Progenitor cell of endocrine pancreas (in vitro differentiated cells): ENCODE data around the gene HPN. TPM values are rescaled to one million over a fixed set of nuclear protein-coding genes. Genes with fewer than 3 reads are reported as not detected.

Source experiments
- DNase-seq: peaks from one replicate; pipeline ENCODE4 v3.0.0; 2021; ENCODE audit warnings: low spot score; ENCODE audit not compliant: unreplicated experiment
- H3K27ac Mint-ChIP-seq: 2 replicates; pipeline ENCODE4 v1.8.0; 2021; ENCODE audit warnings: mild to moderate bottlenecking, moderate library complexity, mixed read lengths
- H3K27me3 Mint-ChIP-seq: 2 replicates; pipeline ENCODE4 v1.8.0; 2021; ENCODE audit warnings: mixed read lengths
- H3K36me3 Mint-ChIP-seq: 2 replicates; pipeline ENCODE4 v1.8.0; 2022; ENCODE audit warnings: mixed read lengths; ENCODE audit not compliant: insufficient read depth
- H3K4me1 Mint-ChIP-seq: 2 replicates; pipeline ENCODE4 v1.8.0; 2021; ENCODE audit warnings: low read depth, mixed read lengths
- H3K4me3 Mint-ChIP-seq: 2 replicates; pipeline ENCODE4 v1.8.0; 2021; ENCODE audit warnings: low read depth, mild to moderate bottlenecking, moderate library complexity, mixed read lengths
- H3K9me3 Mint-ChIP-seq: 2 replicates; pipeline ENCODE4 v1.8.0; 2021; ENCODE audit warnings: low read depth, mixed read lengths
- total RNA-seq: library from RNA; stranded (reverse); gene quantifications from 2 replicates; pipeline ENCODE4 v1.2.1, GENCODE V29; 2021
- TF ChIP-seq, protein P1 (sequence below): fragments of 200-600 bp; sonication (generic); IDR thresholded peaks from one replicate; pipeline ENCODE4 v1.5.0; 2021; ENCODE audit warnings: antibody characterized with exemption, mild to moderate bottlenecking; ENCODE audit not compliant: unreplicated experiment

Gene HPN
- total RNA-seq, 1 donor from 2014 or later: 70.5 TPM

DNA sequence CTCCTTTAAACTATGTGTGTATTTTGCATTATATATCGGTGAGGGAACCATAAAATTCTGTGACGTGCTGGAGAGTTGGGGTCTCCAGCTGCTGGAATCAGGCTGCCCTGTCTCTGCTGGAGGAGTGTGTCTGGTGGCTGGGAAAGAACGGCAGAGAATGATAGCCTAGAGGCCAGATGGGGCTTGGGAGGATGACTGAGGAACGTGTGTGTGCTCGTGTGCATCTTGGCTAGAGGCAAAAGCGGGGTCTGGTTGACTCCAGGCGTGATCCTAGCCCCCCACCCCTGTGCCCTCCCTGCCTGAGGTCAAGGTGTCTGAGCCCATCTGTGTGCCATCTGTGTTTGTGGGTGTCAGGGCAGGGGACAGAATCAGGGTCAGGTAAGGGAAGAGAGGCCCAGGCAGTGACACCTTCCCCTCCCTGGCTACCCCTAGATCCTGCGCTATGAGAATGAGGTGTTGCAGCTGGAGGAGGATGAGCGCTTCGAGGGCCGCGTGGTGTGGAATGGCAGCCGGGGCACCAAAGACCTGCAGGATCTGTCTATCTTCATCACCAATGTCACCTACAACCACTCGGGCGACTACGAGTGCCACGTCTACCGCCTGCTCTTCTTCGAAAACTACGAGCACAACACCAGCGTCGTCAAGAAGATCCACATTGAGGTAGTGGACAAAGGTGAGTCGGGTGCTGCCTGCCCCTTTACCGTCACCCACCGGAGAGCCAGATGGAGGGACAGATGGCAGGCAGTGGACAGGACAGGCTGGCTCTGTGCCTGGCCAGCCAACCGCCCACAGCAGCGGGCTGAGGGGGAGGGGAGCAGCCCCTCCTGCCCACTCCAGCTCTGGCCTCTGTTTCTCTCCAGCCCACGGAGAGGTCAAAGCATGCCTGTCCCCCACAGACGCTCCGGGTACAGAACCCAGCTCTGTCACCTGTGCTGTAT lies 8.2 kb upstream of the HPN start:
- H3K4me3 Mint-ChIP-seq: no peak overlapping the region
- DNase-seq: no peak
- H3K9me3 Mint-ChIP-seq: no peaks in the 10 kb centered on the region
- H3K27ac Mint-ChIP-seq: no peak overlapping the region
- H3K27me3 Mint-ChIP-seq: peaks cover 43% of the 10 kb centered on the region
- H3K4me1 Mint-ChIP-seq: peaks cover 6% of the 10 kb centered on the region
- peaks cover 2% of the 10 kb centered on the region for H3K36me3 Mint-ChIP-seq
- TF ChIP-seq, protein P1, sequence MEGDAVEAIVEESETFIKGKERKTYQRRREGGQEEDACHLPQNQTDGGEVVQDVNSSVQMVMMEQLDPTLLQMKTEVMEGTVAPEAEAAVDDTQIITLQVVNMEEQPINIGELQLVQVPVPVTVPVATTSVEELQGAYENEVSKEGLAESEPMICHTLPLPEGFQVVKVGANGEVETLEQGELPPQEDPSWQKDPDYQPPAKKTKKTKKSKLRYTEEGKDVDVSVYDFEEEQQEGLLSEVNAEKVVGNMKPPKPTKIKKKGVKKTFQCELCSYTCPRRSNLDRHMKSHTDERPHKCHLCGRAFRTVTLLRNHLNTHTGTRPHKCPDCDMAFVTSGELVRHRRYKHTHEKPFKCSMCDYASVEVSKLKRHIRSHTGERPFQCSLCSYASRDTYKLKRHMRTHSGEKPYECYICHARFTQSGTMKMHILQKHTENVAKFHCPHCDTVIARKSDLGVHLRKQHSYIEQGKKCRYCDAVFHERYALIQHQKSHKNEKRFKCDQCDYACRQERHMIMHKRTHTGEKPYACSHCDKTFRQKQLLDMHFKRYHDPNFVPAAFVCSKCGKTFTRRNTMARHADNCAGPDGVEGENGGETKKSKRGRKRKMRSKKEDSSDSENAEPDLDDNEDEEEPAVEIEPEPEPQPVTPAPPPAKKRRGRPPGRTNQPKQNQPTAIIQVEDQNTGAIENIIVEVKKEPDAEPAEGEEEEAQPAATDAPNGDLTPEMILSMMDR: no peak

DNA sequence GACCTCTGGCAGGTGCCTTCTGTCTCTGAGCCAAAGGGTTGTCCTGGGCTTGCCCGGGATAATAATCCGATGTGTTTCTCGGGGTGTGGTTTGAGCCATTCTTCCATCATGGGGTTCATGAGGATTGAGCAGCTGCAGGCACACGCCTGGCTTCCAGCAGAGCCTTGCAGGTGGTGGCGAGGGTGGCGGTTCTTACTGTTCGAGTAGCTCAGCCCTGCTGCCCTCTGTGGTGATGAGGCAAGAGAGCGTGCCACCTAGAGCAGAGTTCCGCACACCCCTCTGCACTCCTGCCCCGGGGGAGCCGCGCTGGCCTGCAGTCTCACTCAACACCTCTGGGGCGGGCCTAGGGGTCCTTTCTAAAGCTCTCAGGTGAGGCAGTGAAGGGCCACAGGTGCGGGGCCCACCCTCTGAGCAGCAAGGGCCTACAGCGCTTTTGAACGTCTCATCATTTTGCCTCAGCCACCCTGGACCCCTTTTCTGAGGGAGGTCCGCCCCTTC lies 7.5 kb upstream of the HPN start:
- Mint-ChIP-seq H3K4me3 (no peak overlapping the region), H3K27ac (no peak overlapping the region), H3K4me1 (peaks cover 7% of the 10 kb centered on the region), H3K27me3 (peaks cover 41% of the 10 kb centered on the region), H3K9me3 (no peaks in the 10 kb centered on the region), H3K36me3 (no peaks in the 10 kb centered on the region)
- no peak for DNase-seq
- TF ChIP-seq, protein P1: no peak

DNA sequence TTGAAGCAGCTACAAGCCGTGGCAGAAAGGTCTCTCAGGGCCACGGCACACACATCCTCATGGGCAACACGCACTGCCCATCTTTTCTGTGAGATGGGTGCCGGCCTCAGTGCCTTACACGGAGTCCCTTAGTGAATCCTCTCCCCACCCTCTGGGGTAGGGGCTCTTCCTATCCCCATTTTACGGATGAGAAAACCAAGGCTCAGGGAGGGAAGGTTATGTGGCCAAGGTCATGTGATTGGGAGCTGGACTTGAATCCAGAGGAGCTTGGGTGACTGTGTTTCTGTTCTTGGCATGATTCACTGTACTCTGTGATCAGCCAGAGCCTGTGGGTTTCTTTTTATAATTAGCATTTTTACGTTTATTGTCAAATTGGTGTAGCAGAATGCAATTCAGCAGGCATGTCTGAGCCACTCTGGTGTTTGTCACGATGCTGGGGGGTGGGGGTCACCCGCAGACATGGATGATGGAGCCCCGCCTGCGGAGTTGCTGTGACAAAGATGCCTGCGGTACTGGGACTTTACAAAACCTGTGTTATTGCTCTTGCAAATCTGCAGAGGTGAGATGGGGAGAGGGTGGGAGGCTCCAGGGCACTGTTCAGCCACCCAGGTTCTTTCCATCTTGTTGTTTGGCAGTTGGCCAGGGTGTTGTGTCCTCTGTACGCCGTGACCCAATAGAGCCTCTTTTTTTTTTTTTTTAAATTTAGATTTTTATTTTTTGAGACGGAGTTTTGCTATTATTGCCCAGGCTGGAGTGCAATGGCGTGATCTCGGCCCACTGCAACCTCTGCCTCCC lies 6.7 kb upstream of the HPN start:
- Mint-ChIP-seq H3K27ac (no peak overlapping the region), H3K4me3 (no peak overlapping the region), H3K36me3 (no peaks in the 10 kb centered on the region), H3K9me3 (no peaks in the 10 kb centered on the region), H3K27me3 (peaks cover 36% of the 10 kb centered on the region), H3K4me1 (peaks cover 8% of the 10 kb centered on the region)
- TF ChIP-seq, protein P1: no peak
- no peak for DNase-seq

DNA sequence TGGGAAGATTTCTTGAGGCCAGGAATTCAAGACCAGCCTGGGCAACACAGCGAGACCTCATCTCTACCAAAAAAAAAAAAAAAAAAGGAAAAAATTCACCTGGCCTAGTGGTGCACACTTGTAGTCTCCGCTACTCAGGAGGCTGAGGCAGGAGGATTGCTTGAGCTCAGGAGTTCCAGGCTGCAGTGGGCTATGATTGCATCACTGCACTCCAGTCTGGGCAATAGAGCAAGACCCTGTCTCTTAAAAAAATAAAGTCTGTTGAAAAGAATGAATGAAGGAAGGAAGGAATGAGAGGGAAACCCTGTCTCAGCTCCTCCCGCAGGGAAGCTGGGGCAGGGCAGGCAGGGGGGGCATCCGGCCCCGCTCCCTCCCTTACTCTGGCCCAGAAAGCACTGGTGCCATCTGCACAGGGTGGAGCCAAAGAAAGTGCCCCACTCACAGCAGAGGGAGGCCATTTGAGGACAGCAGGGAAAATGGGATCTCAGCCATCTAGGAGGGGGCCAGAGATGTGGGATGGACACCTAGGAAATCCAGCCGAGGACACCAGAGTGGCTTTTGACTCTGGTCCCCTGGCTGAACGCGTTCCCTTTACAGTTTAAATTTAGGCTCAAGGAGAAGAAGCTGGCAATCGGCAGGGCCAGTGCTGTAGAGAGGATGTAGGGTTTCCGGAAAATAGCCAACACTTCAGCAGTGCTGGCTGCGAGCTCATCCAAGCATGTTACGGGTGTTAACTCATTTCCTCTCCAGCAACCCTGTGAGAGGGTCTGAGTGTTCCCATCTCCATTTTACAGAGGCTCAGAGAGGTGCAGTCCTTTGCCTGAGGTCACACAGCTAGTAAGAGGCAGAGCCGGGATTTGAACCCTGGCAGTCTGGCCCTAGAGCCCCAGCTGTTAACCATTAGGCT lies 3.6 kb upstream of the HPN start:
- TF ChIP-seq, protein P1: no peak
- H3K4me1 Mint-ChIP-seq: peaks cover 22% of the 10 kb centered on the region
- H3K27ac Mint-ChIP-seq: no peak overlapping the region
- H3K4me3 Mint-ChIP-seq: no peak overlapping the region
- DNase-seq: no peak
- no peaks in the 10 kb centered on the region for H3K36me3 Mint-ChIP-seq
- peaks cover 15% of the 10 kb centered on the region for H3K27me3 Mint-ChIP-seq
- H3K9me3 Mint-ChIP-seq: no peaks in the 10 kb centered on the region
